ENCODE results near the gene HMSD. TPM values are rescaled to one million over a fixed set of nuclear protein-coding genes. Genes with fewer than 3 reads are reported as not detected.

HMSD gene
- total and polyA plus RNA-seq, 2 of the 13 experiments (the other 11 are each of a cell fraction or from before 2014, with no cell fraction given) = not detected

DNA sequence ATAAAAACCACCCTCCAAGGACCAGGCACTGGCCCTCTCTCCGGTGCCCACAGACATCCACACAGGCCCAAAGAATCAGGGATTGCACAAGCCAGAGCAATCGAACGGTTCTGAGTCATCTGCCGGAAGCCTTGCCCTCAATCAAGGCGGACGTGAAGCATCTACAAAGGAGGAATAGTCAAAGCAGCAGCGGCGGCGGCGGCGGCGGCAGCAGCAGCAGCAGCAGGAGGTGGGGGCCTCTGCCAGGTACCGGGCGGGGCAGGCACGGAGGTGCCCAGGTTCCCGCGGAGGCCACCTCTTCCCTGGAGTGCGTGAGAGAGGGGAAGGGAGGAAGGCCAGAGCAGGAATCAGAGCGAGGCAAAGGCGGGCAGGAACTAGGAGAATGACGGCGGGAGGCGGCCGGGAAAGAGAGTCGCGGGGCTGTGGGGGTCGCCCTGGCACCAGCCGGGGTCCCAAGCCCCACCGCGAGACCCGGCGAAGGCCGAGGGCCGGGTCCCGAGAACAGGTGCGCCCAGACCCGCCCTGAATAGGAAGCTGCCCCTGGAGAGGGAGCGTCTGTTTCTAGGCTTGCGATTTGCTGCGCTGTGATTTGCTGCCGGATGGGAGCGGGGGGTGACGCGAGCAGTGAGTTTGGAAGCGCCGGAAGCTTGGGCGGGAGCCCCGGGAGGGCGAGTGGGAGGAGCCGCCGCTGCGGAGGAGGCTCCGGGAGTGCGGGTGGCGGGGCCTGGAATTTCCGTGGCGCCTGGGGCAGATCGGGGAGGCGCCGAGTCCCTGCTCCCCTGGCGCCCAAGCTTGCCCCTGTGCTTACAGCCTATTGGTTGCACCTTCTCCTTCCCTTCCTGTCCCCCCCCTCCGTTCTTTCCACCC, 21.1 kb downstream of the HMSD start, which contains the start of gene SERPINB8 (continued):
- TF ChIP-seq, protein P1, sequence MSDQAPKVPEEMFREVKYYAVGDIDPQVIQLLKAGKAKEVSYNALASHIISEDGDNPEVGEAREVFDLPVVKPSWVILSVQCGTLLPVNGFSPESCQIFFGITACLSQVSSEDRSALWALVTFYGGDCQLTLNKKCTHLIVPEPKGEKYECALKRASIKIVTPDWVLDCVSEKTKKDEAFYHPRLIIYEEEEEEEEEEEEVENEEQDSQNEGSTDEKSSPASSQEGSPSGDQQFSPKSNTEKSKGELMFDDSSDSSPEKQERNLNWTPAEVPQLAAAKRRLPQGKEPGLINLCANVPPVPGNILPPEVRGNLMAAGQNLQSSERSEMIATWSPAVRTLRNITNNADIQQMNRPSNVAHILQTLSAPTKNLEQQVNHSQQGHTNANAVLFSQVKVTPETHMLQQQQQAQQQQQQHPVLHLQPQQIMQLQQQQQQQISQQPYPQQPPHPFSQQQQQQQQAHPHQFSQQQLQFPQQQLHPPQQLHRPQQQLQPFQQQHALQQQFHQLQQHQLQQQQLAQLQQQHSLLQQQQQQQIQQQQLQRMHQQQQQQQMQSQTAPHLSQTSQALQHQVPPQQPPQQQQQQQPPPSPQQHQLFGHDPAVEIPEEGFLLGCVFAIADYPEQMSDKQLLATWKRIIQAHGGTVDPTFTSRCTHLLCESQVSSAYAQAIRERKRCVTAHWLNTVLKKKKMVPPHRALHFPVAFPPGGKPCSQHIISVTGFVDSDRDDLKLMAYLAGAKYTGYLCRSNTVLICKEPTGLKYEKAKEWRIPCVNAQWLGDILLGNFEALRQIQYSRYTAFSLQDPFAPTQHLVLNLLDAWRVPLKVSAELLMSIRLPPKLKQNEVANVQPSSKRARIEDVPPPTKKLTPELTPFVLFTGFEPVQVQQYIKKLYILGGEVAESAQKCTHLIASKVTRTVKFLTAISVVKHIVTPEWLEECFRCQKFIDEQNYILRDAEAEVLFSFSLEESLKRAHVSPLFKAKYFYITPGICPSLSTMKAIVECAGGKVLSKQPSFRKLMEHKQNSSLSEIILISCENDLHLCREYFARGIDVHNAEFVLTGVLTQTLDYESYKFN (CRISPR knock-in tag; conservative IDR thresholded peaks at IDR 0.05) = peak; percentile 32; the same call in 1 of the 2 replicates
- peak; percentile 55 for TF ChIP-seq HNRNPK (IDR thresholded peaks at IDR 0.05; ENCODE audit: low read depth, low read length, poor library complexity, severe bottlenecking)
- 0 out of 2 replicates have a peak, but pooled peaks have one; percentile 45 for TF ChIP-seq SATB2 (CRISPR knock-in tag; IDR thresholded peaks at IDR 0.05)
- peak; percentile 47; the same call in 1 of the 2 replicates for TF ChIP-seq RXRA (CRISPR knock-in tag; IDR thresholded peaks at IDR 0.05)
- TF ChIP-seq ZNF75D (CRISPR knock-in tag; IDR thresholded peaks at IDR 0.05; ENCODE audit: borderline replicate concordance) = no peak
- TF ChIP-seq BATF2 (CRISPR knock-in tag; IDR thresholded peaks at IDR 0.05) = no peak
- TF ChIP-seq HDAC1 (CRISPR knock-in tag; IDR thresholded peaks at IDR 0.05) = peak; percentile 56
- peak; percentile 59; the same call in 1 of the 2 replicates for TF ChIP-seq ZMYM4 (CRISPR knock-in tag; IDR thresholded peaks at IDR 0.05)
- TF ChIP-seq REPIN1 (CRISPR knock-in tag; IDR thresholded peaks at IDR 0.05; ENCODE audit: borderline replicate concordance, low read depth) = 0 out of 2 replicates have a peak, but pooled peaks have one; percentile 39
- TF ChIP-seq PHF20 (CRISPR knock-in tag; IDR thresholded peaks at IDR 0.05) = peak; percentile 71
- TF ChIP-seq ZNF230 (CRISPR knock-in tag; IDR thresholded peaks at IDR 0.05) = peak; percentile 75; the same call in 1 of the 2 replicates
- TF ChIP-seq GABPB1 (CRISPR knock-in tag; IDR thresholded peaks at IDR 0.05) = peak; percentile 93
- no peak for TF ChIP-seq ZBTB3 (CRISPR knock-in tag; IDR thresholded peaks at IDR 0.05; ENCODE audit: borderline replicate concordance, low read depth)
- no peak for TF ChIP-seq SOX13 (IDR thresholded peaks at IDR 0.05)
- peak in 1 of 2 experiments; percentile 19; a peak in 1 of 4 replicates for TF ChIP-seq SOX13 (CRISPR knock-in tag; conservative IDR thresholded peaks at IDR 0.05 in 1 of 2, IDR thresholded peaks at IDR 0.05 in 1 of 2)
- TF ChIP-seq KAT7 (CRISPR knock-in tag; IDR thresholded peaks at IDR 0.05; ENCODE audit: borderline replicate concordance) = peak; percentile 65; the same call in 1 of the 2 replicates
- TF ChIP-seq ATRX (CRISPR knock-in tag; IDR thresholded peaks at IDR 0.05; ENCODE audit: borderline replicate concordance) = no peak
- TF ChIP-seq TCF7 (IDR thresholded peaks at IDR 0.05; ENCODE audit: low read depth) = peak; percentile 17; the same call in 1 of the 2 replicates
- TF ChIP-seq SOX6 (IDR thresholded peaks at IDR 0.05) = no peak
- peak; percentile 51; the same call in 1 of the 2 replicates for TF ChIP-seq SOX6 (CRISPR knock-in tag; IDR thresholded peaks at IDR 0.05)
- TF ChIP-seq ZMAT3 (CRISPR knock-in tag; conservative IDR thresholded peaks at IDR 0.05) = 0 out of 2 replicates have a peak, but pooled peaks have one; percentile 44
- peak; percentile 51; the same call in 1 of the 2 replicates for TF ChIP-seq ZNF3 (CRISPR knock-in tag; IDR thresholded peaks at IDR 0.05)
- peak; percentile 51; the same call in 1 of the 2 replicates for TF ChIP-seq ZNF678 (CRISPR knock-in tag; IDR thresholded peaks at IDR 0.05)
- no peak for TF ChIP-seq ZNF773 (CRISPR knock-in tag; IDR thresholded peaks at IDR 0.05; ENCODE audit: borderline replicate concordance)
- no peak for TF ChIP-seq AHR (CRISPR knock-in tag; IDR thresholded peaks at IDR 0.05)
- peak; percentile 47; the same call in 1 of the 2 replicates for TF ChIP-seq ERF (CRISPR knock-in tag; IDR thresholded peaks at IDR 0.05)
- peak; percentile 84 for TF ChIP-seq ZNF501 (CRISPR knock-in tag; IDR thresholded peaks at IDR 0.05)
- peak; percentile 81 for TF ChIP-seq PHF8 (CRISPR knock-in tag; IDR thresholded peaks at IDR 0.05)
